Skin of body (tissue), 2 donors: ENCODE data around the gene CACNA2D1. TPM values are rescaled to one million over a fixed set of nuclear protein-coding genes. Genes with fewer than 3 reads are reported as not detected.

Experiments
- DNase-seq: peaks from one replicate; lab custom pipeline; 2025; lab: John Stamatoyannopoulos, UW
- total RNA-seq: library from RNA; depleted of rRNA; stranded (reverse); fragments of >200 nt; gene quantifications from one replicate; pipeline ENCODE4 v1.2.3, GENCODE V29; 2014

CACNA2D1 gene
- total RNA-seq, 1 donor from 2014 or later = 54.4 TPM

- DNase-seq = no peak
These were observed 453.2 kb downstream of the CACNA2D1 start for GRCh38 chr7:81990395-81990794.

DNA sequence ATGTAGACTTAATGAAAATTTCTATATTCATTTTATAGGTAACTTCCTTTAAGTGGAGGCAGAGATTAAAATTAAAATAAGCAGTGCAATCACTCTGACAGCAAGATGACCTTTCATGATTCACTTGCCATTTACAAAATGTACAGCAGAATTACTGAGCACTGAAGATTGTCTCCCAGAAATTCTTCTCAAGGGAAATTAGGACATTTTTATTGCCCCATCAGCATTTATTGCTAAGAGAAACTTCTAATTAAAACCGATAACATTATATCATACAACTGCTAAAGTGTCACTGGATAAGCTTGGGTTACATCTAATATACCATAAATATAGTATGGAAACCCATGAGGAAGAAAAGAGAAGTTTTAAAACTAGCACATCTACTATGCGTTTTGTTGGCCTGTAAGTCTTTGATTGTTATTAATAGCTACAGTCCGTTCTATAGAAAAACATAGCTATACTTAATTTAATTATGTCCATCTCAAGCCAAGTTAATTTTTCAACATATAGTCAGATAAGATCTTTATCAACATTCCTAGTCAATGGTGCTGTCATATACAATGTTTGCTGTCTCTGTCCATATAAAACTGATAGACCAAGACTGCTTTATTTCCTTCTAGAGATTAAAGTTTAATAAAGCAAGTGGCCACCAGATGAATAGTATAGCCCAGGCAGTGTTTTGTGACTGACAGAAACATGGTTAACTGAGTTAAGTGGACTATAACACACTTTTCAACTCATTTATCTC is 456.7 kb downstream of the CACNA2D1 start:
- no peak for DNase-seq

DNA sequence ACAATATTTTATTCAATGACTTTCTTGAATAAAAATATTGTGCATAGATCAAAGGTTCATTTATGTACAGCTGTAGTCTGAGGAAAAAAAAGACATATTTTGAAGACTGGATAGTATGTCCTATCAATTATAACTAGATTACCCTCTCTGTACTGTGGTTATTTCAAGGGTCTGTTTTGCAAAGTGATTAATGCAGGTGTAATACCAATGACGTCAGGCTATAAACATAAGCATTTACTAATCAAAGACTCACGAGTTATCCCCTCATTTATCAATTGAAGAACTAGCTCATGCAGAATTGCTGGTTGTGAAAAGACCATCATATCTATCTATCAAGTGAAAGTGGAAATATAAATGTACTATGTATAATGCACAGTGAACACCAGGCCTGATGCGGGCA is 460.2 kb downstream of the CACNA2D1 start:
- DNase-seq = no peak

- DNase-seq = no peak
These were observed 470.5 kb downstream of the CACNA2D1 start for GRCh38 chr7:81973117-81973516.

DNA sequence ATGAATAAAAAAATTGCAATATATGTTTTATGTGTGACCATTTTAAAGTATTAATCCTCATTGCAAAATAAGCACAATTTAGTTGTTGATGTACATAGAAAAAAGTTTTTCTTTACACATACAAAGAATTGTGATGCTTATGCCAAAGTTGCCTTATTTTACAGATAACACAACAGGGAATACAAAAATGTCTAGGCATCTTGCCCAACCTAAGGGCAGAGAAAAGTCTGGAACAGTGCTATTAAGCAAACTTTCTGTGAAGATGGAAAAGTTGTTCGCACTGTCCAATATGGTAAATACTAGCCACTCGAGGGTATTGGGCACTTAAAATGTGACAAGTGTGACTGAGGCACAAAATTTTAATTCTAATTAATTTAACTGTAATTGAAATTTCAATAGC is 483.6 kb downstream of the CACNA2D1 start:
- DNase-seq = no peak

- no peak for DNase-seq
These were observed 486.1 kb downstream of the CACNA2D1 start for GRCh38 chr7:81957517-81957916.

DNA sequence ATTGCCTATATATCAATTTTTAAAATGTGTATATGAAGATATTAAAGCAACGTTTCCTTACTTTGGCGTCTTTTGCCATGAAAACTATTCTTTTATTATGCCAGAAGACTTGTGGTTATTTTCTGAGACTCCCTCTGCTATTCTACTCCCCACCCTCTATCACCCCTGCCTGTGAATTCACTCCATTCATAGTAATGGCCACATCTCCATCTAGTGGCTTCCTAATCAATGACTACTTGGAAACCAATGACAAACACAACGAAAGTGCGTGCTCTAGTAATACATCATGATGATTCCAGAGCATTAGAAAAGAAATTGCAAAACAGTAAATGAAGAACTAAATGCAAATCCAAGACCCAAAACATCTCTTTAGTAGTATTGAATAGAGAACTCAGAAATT is 487.1 kb downstream of the CACNA2D1 start:
- DNase-seq = peak; percentile 24

DNA sequence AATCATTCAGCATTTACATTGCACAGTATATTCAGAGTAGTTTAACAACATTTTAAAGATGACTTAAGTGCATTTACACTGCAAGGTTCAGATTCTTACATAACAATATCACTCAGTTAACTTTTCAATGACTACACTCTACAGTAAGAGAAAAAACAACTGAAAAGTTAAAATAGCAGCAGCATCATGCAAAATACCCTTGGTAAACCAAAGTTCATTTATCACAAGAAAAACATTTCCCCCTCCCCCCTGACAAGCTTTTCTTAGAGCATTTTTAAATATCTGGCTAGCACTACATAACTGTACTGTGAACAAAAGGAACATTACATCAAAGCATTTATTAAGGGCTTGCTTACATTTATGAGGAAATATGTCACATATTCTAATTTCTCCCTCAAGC is 494.3 kb downstream of the CACNA2D1 start:
- no peak for DNase-seq

- no peak for DNase-seq
These were observed 499.5 kb downstream of the CACNA2D1 start for GRCh38 chr7:81944058-81944457.

DNA sequence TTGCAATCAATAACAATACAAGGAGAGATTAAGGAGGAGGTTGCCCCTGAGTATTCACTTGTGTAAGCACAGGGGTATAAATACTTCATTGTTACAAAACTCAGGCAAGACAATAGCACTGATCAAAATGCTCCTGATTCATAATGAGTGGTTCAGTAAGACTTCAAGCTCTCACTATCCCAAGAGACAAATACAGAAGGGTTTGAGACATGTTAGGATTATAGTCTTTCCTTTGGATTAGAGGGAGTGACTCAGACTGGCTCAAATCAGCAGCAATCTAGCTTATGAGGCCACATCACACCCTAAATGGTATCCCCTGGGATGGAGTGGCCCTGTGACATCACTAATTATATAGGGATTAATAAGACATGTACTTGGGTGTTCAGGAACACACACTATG is 506.5 kb downstream of the CACNA2D1 start:
- DNase-seq = no peak

DNA sequence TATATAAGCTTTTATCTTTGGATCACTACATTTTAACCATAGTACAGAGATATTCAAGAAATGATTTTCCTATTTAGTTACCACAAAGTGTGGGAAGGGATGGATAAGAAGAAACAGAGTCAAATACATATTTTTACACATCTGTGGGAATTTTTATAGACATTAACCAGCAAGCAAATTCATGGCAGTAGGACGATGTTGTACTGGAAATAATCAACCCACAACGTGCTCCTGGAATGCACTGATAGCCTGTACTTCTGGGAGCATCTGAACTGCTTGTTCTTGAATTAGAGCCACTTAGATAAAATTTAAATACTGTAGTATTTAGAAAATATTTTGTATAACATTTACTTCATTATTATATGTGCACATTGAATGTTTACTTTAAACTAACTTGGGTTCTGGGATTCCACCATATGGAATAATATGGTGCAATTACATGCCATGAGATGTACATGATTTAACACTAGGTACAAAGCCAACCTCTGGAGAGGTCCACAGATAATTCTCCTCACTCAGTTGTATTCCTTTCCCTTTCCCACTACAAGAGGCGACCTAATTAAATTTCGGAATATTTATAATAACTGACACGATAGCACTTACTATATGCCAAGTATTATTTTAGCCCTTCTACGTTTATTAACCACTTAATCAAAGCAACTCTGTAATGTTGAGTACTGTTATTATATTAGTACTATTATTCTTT is 508.8 kb downstream of the CACNA2D1 start:
- no peak for DNase-seq

- no peak for DNase-seq
These were observed 510.6 kb downstream of the CACNA2D1 start for GRCh38 chr7:81932936-81933335.

- DNase-seq = no peak
These were observed 514.2 kb downstream of the CACNA2D1 start for GRCh38 chr7:81929386-81929785.

GRCh38 chr7:81926154-81926553 is 517.4 kb downstream of the CACNA2D1 start:
- no peak for DNase-seq

DNA sequence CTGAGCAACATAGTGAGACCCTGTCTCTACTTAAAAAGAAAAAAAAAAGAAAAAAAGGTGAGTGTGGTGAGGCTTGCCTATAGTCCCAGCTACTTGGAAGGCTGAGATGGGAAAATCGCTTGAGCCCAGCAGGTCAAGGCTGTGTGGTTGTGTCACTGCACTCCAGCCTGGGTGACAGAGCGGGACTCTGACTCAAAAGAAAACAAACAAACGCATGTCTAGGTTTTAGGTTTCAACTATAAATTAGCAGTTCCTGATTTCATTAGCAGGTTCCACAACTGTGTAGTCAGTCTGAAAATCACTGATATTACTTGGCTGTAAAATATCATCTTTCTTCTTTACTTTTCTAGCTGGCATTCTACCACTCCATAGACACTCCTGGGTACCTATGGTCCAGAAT is 518.0 kb downstream of the CACNA2D1 start:
- no peak for DNase-seq

GRCh38 chr7:81924494-81924893 is 519.1 kb downstream of the CACNA2D1 start:
- no peak for DNase-seq

DNA sequence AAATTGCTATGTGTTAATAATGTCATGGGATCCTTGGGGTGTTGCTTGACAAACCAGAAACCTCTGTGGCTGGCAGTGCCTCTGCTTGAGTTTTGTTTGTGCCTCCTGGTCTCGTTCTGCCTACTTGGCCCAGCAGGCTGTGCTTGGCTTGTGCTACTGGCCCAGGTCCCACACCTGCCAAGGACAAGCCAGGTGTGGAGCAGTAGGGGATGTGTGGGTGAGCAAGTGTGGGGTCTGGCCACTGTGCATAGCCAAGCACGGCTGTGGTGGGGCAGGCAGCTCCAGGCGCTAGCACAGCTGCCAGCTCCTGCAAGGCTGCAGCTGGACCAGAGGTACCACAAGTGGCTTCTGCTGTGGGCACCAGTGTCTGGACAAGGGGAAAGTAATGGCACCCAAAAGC is 524.1 kb downstream of the CACNA2D1 start:
- DNase-seq = no peak

DNA sequence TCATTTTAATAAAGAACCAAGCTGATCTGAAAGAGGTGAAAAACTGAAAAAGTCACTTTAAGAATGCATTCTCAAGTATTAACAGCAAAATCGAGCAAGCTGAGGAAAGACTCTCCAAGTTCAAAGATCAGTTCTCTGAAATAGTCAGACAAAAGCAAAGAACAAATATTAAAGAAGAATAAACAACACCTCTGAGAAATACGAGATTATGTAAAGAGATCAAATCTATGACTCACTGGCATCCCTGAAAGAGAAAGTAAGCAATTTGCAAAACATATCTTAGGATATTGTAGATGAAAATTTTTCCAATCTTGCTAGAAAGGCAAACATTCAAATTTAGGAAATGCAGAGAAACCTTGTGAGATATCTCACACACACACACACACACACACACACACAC is 535.4 kb downstream of the CACNA2D1 start:
- DNase-seq = no peak

GRCh38 chr7:81903115-81903514 is 540.5 kb downstream of the CACNA2D1 start:
- DNase-seq = no peak

GRCh38 chr7:81902536-81902935 is 541.0 kb downstream of the CACNA2D1 start:
- no peak for DNase-seq
